GM12892 (cell line): ENCODE measurements around the gene SERGEF.

Experiments
- POLR2A ChIP-seq: IDR thresholded peaks from 2 replicates; pipeline ENCODE4 v1.6.1; 2011; ENCODE audit warnings: low read depth, low read length, control low read depth
- POLR2AphosphoS5 ChIP-seq: IDR thresholded peaks from 2 replicates; pipeline ENCODE4 v1.6.1; 2011; ENCODE audit warnings: low read depth, low read length, control low read depth
- TAF1 ChIP-seq: IDR thresholded peaks from 2 replicates; pipeline ENCODE4 v1.6.1; 2011; ENCODE audit warnings: low read depth, mild to moderate bottlenecking, control low read depth, low read length, borderline replicate concordance

DNA sequence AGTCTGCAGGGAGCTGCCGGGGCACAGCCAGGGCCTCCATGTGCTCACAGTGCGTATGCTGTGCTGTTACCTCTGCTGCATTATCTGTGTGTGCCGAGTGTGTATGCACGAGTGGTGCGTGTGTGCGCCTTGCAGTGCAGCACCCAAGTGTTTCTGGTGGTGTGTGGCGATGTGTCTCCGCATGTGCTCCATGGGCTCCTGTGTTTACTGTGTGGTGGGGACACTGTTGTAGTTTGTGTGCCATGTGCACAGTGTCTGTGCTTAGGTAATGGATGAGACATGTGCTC, 246.8 kb downstream of the SERGEF start:
- TF ChIP-seq POLR2A (no peak), TAF1 (no peak), POLR2AphosphoS5 (no peak)
